Ishikawa (cell line): ENCODE results near the gene SAPCD2.

Experiments
- CEBPB ChIP-seq: IDR thresholded peaks from 2 replicates; pipeline ENCODE4 v1.6.1; 2012
- EGR1 ChIP-seq: IDR thresholded peaks from 2 replicates; pipeline ENCODE4 v1.6.1; 2012
- EP300 ChIP-seq: IDR thresholded peaks from 2 replicates; pipeline ENCODE4 v1.6.1; 2012; ENCODE audit warnings: borderline replicate concordance
- FOXM1 ChIP-seq: IDR thresholded peaks from 2 replicates; pipeline ENCODE4 v1.6.1; 2012; ENCODE audit warnings: low read depth, borderline replicate concordance
- MAX ChIP-seq: IDR thresholded peaks from 2 replicates; pipeline ENCODE4 v1.6.1; 2012
- NFIC ChIP-seq: IDR thresholded peaks from 2 replicates; pipeline ENCODE4 v1.6.1; 2012
- RAD21 ChIP-seq: IDR thresholded peaks from 2 replicates; pipeline ENCODE4 v1.6.1; 2012; ENCODE audit warnings: low read depth
- REST ChIP-seq: IDR thresholded peaks from 2 replicates; pipeline ENCODE4 v1.6.1; 2012; ENCODE audit warnings: low read depth, mild to moderate bottlenecking
- TAF1 ChIP-seq: IDR thresholded peaks from 2 replicates; pipeline ENCODE4 v1.6.1; 2012; ENCODE audit warnings: low read depth, mild to moderate bottlenecking
- TCF12 ChIP-seq: IDR thresholded peaks from 2 replicates; pipeline ENCODE4 v1.6.1; 2012; ENCODE audit warnings: low read depth
- TEAD4 ChIP-seq: IDR thresholded peaks from 2 replicates; pipeline ENCODE4 v1.6.1; 2012
- YY1 ChIP-seq: IDR thresholded peaks from 2 replicates; pipeline ENCODE4 v1.6.1; 2012; ENCODE audit warnings: low read depth
- ZBTB7A ChIP-seq: IDR thresholded peaks from 2 replicates; pipeline ENCODE4 v1.6.1; 2012; ENCODE audit warnings: low read depth
- TF ChIP-seq, protein P1 (sequence below): IDR thresholded peaks from 2 replicates; pipeline ENCODE4 v1.6.1; 2012

SAPCD2 gene

GRCh38 chr9:137079401-137079787, 9.0 kb upstream of the SAPCD2 start:
- no peak for TF ChIP-seq RAD21
- no peak for TF ChIP-seq EGR1
- TF ChIP-seq EP300: no peak
- TF ChIP-seq REST: no peak
- TF ChIP-seq FOXM1: no peak
- TF ChIP-seq MAX: no peak
- no peak for TF ChIP-seq NFIC

DNA sequence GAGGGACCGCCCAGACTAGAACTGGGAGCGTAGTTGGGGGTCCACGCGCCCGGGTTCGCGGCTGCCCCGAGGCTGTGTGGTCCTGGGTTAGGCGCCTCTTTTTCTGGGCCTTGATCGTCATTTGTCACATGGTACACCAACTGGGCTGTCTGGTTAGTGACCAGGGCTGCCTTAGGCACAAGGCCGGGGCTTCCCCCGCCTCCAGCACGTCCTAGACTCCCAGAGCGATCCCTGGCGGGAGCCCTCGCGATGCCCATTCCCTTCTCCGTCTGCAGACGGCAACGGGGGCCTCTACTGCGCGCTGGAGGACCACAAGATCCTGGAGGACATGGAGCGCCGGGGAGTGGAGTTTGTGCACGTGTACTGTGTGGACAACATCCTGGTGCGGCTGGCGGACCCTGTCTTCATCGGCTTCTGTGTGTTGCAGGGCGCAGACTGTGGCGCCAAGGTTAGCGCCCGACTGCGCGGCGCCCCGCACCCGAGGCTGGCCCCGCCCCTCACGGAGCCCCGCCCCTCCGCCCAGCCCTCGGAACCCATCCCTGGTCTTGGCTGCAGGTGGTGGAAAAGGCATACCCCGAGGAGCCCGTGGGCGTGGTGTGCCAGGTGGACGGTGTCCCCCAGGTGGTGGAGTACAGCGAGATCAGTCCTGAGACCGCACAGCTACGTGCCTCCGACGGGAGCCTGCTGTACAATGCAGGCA, 8.5 kb upstream of the SAPCD2 start:
- TF ChIP-seq ZBTB7A: no peak
- no peak for TF ChIP-seq CEBPB
- no peak for TF ChIP-seq REST
- no peak for TF ChIP-seq RAD21
- TF ChIP-seq YY1: no peak
- TF ChIP-seq NFIC: no peak
- TF ChIP-seq TCF12: no peak

DNA sequence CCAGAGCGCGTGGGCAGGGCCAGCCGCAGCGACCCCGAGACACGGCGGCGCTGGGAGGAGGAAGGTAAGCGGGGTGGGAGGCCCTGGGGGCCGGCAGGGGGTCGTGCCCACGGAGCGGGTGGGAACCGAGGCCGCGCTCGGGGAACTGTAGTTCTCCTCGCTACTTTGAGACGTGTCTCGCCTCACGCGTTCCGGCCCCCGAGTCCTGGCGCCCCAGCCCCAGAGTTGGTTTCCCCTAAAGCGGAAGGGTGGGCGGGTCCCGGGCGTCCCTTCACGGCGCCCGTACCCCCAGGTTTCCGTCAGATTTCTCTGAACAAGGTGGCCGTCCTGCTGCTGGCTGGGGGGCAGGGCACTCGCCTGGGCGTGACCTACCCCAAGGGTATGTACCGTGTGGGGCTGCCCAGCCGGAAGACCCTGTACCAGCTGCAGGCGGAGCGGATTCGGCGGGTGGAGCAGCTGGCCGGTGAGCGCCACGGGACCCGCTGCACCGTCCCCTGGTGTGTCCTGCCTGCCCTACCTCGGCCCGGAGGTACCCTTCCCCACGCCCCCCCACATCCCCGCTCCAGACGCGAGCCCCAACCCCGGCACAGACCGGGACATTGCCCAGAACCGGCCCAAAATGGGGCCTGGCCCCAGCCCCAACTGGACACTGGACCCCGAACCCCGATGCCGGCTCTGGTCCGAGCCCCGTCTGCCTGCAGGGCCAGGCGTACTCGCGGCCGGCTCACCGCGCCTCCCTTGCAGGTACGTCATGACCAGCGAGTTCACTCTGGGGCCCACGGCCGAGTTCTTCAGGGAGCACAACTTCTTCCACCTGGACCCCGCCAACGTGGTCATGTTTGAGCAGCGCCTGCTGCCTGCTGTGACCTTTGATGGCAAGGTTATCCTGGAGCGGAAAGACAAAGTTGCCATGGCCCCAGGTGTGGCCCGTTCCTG, 7.7 kb upstream of the SAPCD2 start:
- TF ChIP-seq, protein P1, sequence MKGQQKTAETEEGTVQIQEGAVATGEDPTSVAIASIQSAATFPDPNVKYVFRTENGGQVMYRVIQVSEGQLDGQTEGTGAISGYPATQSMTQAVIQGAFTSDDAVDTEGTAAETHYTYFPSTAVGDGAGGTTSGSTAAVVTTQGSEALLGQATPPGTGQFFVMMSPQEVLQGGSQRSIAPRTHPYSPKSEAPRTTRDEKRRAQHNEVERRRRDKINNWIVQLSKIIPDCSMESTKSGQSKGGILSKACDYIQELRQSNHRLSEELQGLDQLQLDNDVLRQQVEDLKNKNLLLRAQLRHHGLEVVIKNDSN: no peak
- TF ChIP-seq ZBTB7A (peak; percentile 68; the same call in 1 of the 2 replicates), CEBPB (no peak)

- TF ChIP-seq, protein P1: peak; percentile 85
- TF ChIP-seq RAD21 (no peak), ZBTB7A (no peak), EGR1 (no peak), TCF12 (no peak), TEAD4 (no peak), YY1 (peak; percentile 39; the same call in 1 of the 2 replicates), TAF1 (peak; percentile 46; the same call in 1 of the 2 replicates), MAX (peak; percentile 70; the same call in 1 of the 2 replicates), REST (no peak), NFIC (no peak), EP300 (no peak), CEBPB (no peak)
Measured at GRCh38 chr9:137077010-137077747, 6.8 kb upstream of the SAPCD2 start, which contains the start of gene UAP1L1. UAP1L1 (plus strand) TSS chr9:137077517; CDS start chr9:137077533, 16 bp downstream.
